Measurements from ENCODE around the gene RFX1.

RFX1 gene

DNA sequence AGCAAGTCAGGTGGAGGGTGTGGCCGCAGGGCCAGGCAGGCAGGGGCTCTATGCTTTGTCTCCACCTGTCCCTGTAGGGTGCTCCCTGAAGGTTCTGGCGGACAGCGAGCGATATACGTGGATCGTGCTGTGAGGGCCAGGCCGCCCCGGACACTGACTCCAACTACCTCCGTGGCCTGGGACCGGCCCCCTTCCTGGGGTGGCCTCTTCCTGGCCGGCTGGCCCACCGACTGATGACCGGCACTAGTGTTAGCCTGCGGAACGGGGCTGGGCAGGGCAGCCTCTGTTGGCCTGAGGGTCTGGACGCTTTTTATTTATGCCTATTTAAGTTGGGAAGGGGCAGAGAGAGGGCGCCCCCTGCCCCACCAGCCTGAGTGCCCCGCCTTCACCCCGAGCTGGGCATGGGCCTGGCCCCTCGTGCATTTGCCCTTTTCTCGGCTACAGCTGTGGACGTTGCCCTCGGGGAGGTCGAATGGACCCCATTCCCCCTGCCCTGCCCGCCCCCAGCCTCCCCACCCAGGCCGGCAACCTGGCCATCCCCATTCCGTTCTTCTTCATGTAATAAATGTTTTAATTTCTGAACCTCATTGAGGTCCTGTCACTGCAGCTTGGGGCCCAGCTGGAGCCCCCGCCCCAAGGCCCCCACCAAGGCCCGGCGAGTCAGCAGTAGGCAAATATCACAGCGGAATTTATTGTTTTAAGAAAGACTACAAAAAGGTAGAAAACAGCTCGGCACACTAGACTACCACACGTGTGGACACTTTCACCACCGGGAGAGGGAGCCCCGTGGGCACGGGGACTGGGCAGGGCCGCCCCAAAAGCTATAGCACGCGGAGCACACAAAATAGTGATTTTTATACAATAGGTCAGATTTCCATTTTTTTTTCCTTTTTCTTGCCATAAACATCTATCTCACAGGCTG lies 45.0 kb downstream of the RFX1 start:
- no peak for DNase-seq

DNA sequence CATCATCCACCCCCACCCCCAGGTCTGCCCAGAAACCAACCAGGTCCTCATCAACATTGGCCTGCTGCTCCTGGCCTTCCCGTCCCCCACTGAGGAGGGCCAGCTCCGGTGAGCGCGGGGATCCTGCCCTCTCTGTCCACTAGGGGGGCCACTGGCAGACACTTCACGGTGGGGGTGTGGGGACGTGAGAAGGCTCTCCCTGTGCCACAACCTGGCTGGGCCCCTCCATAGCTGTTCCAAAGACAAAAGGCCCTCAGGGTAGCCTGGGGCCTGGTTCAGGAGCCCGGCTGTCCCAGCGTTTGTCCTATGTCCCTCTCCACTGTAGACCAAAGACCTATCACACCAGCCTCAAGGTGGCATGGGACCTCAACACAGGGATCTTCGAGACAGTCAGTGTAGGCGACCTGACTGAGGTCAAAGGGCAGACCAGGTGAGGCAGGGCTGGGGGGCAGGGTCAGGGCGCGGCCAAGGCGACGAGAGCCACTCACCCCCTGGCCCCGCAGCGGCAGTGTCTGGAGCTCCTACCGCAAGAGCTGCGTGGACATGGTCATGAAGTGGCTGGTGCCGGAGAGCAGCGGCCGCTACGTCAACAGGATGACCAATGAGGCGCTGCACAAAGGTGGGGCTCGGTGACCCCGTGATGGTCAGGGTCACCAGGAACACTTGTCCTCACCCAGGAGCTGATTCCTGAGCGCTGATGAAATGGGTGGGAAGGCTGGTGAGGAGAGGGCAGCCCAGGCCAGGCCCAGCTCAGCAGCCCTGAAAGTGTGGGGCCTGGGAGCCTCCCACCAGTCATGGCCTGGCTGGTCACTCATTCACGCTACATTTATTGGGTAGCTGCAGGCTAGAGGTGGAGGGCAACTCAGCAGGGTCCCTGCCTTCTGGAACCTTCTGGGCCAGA lies 45.9 kb downstream of the RFX1 start:
- DNase-seq, result no peak

DNA sequence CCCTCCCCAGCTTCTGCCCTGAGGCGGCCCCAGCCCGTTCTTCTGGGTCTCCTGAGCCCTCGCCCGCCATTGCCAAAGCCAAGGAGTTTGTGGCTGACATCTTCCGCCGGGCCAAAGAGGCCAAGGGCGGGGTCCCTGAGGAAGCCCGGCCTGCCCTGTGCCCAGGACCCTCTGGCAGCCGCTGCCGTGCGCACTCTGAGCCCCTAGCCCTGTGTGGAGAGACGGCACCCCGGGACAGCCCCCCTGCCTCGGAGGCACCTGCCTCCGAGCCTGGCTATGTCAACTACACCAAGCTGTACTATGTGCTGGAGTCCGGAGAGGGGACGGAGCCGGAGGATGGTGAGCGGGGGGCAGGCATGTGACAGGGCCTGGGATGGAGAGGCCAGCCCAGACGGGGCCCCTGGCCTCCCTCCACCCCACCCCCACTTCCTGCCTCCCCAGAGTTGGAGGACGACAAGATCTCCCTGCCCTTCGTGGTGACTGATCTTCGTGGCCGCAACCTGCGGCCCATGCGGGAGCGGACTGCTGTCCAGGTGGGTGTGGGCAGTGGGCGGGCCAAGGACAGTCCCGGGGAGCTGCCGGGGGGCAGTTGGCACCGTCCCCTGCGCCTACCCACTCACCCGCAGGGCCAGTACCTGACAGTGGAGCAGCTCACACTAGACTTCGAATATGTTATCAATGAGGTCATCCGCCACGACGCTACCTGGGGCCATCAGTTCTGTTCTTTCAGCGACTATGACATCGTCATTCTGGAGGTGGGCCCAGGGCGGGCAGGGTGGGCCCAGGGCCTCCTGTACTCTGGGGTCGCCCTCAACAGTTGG lies 46.8 kb downstream of the RFX1 start:
- no peak for DNase-seq

DNA sequence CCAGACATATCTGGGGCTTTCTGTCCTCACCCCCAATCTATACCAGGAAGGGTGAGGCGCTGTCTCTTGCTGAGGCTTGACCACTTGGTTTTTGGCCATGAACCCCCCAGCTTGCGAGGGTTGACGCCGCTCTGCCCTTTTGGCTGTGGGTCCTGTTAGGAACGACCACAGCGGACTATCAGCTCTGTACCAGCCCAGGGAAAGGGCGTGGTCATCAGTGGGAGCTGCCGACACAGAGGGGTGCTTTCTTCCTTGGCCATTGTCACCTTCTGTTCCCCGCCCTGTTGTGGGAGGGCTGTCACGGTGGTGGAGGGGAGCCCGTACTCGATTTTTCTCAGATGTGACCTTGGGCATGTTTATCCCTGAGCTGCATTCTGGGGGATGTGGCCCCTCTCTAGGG lies 48.1 kb downstream of the RFX1 start:
- no peak for DNase-seq

DNA sequence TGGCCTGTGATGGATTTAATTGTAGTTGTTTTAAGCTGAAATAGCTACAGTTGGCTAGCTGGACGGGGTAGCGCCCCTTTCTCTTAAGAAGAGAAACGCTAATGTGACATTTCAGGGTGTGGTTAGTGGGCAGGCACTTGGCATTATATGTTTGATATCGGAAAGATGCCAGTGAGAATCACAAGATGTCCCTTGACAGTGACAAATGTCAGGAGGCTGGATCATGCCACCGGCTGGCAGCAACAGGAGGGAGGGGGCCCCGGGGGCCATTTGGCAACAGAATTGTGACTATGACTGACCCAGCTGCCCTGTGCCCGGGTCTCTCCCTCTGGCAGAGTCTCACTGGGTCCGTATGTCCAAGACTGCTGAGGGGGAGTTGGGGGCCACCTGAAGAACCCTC lies 49.1 kb downstream of the RFX1 start:
- no peak for DNase-seq

DNA sequence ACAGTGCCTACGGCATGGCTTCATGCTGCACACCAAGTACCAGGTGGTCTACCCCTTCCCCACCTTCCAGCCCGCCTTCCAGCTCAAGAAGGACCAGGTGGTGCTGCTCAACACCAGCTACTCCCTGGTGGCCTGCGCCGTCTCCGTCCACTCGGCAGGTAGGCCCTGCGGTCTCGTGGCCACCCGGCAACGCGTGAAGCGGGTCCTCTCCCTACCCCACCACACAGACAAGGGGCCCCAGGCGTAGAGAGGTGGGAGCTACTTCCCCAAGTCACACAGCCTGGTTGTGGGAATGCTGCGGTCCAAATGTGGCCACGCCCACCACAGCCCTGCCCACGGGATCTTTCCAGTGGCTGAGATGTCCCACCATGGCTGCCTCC lies 49.8 kb downstream of the RFX1 start:
- DNase-seq, result no peak

DNA sequence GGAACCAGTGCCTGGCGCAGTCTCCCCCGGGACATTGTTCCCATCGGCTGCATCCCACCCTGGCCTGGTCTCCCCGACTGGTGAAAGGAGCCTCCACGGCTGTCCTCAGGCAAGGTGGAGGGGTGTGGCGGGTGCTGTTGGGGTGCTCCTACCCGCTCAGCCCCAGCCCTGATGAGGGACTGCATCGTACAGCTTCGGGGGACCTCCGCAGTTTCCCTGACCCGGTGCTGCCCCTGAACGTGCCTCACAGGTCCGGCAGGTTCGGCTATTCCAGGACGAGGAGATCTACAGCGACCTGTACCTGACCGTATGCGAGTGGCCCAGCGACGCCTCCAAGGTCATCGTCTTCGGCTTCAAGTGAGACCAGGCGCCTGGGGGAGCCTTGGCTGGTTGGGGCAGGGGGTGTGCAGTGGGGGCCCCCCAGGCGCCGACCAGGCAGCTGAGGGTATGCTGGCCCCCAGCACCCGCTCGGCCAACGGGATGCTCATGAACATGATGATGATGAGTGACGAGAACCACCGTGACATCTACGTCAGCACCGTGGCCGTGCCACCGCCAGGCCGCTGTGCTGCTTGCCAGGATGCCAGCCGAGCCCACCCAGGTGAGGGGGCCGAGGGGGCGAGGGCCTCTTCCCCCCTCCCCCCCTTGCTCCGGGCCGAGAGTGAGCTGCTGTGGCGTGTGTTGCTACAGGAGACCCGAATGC lies 50.3 kb downstream of the RFX1 start:
- no peak for DNase-seq

DNA sequence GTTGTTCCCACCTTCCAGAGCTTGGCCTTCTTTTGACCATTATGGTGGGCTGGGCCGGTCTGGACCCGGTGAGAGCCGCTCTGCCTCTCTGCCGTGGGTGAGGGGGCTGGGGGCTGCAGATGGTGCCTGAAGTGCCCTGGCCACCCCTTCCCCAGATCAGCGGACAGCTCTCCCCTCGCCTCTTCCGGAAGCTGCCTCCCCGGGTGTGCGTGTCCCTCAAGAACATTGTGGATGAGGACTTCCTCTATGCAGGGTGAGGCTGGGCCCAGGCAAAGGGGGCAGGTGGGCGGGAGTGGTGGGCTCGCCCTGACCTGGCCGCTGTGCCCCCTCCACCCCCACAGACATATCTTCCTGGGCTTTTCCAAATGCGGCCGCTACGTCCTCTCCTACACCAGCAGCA lies 51.9 kb downstream of the RFX1 start:
- no peak for DNase-seq

DNA sequence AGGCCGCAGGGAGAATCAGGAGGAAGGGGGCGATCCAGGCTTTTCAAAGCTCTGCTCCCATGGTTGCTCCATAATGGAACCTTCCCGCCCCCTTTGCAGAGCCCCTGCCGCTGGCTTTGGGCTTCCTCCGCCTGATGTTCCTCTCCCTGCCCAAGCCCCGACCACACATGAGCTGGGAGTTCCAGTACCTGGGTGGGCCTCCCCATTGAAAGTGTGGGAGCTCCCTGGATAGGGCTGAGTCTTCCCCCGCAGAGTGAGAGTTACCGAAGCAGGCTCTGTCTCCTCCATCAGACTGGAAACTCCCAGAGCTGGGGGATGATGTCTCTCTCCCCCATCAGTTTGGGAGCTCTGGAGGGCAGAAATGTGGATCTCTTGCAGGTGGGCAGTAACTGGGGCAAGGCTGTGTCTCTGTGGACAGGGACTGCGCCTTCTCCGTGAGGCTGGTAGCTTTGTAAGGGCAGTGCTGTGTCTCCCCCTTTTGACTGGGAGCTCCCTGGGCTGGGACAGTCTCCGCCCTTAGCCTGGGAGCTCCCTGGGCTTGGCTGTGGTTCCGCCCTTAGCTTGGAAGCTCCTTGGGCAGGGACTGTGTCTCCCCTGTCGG lies 53.1 kb downstream of the RFX1 start:
- peak; percentile 57 for DNase-seq

DNA sequence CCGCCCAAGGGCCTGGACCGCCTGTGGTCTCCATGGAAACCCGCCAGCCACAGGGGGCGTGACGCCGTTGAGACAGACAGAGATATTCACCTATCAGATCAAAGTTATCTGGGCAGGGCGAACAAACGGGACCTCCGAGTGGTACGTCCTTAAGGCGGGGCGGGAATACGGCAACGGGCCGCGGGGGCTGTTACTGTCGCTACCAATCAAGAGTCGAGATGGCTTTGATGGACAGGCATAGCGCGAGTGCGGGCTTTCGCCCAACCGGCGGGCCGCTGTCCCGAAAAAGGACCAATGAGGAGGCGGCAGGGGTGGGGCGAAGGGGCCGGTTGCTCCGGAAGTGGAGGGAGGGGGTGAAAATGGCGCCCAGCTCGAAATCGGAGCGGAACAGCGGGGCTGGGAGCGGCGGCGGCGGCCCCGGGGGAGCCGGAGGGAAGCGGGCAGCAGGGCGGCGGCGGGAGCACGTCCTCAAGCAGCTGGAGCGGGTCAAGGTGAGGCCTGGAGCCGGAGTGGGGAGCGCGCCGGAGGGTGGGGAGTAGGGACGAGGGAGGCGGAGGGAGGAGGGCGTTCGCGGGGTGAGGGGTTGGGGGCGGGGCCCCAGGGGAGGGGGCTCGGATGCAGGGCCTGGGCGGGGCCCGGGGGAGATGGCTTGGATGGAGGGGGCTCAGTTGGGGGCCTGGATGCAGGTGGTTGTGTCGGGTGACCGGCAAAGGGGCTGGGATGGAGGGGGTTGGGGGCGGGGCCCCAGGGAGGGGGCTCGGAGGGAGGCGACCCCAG lies 53.8 kb downstream of the RFX1 start, which contains the start of gene DCAF15:
DCAF15 (plus strand) TSS at position 356 of the 777 bp plus-strand sequence; CDS start at position 360, 4 bp downstream.
- DNase-seq, result peak; percentile 100

DNA sequence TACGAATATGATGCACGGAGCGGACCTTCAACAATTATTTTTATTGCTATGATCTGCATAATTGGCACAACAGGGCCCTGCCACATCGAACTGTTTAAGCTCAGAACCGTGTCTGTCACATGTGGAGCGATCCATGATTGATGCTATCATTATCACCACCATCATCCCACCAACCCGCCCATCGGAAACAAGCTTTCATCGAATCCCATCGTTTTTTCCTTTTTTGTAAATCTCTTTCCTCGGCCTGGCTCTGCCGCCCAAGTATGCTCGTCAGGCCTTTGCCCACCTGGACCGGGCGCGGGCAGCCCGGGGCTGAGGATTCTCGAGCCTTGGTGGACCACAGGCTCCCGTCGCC lies 54.3 kb downstream of the RFX1 start:
- DNase-seq, result no peak

DNA sequence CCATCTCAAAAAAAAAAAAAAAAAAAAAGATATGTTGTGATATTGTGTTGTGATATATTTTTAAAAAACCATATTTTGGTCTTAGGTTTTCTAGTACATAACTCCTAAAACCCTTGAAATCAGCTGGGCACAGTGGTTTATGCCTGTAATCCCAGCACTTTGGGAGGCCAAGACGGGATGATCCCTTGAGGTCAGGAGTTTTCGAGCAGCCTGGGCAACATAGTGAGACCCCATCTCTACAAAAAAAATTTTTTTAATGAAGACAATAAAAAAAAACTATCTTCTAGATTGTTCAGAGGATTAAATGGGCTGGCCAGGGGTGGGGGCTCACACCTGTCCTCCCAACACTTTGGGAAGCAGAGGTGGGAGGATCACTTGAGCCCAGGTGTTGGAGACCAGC lies 55.1 kb downstream of the RFX1 start:
- no peak for DNase-seq

DNA sequence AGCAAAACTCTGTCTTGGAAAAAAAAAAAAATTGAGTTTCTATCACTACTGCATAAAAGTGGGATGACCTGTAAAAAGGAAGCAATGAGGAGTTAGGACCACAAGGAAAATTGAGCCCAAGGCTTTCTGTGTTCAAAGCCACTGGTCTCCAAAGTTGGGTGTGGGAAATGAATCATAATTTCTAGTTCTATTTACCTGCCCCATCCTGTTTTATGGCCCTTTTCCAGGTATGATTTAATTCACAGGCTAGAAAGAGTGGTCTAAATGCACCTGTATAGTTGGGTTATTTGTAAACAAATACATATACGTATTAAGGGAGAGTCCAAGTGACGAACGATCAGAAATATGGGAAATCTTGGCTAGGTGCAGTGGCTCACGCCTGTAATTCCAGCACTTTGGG lies 59.7 kb downstream of the RFX1 start:
- no peak for DNase-seq

DNA sequence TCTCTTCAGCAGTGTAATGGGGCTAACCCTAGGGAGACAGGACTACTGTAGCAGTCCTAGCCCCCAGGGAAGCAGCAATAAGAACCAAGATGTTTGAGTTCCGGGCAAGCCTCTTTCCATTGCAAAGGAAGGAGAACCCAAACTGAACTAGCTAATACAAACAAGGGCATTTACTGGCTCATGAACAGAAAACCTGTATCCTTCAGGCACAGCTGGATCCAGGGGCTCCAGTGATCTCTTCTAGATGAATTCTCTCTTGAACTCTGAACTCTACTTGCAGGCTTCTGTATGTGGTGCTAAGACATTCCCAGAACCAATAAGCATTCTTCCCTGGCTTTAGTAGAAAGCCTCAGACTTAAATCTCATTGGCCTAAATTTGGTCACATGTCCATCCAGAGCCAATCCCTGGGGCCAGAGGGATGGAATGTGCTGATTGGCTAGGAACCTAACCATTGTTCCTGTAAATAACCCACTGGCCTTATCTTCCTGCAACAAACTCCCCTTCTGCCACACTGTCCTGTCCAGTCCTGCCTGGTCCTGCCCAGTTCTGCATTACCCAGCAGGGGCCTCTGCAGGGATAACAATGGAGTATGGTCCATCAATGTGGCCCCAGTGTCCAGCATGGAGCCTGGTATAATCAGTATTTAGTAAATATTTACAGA lies 64.0 kb downstream of the RFX1 start:
- DNase-seq, result no peak

DNA sequence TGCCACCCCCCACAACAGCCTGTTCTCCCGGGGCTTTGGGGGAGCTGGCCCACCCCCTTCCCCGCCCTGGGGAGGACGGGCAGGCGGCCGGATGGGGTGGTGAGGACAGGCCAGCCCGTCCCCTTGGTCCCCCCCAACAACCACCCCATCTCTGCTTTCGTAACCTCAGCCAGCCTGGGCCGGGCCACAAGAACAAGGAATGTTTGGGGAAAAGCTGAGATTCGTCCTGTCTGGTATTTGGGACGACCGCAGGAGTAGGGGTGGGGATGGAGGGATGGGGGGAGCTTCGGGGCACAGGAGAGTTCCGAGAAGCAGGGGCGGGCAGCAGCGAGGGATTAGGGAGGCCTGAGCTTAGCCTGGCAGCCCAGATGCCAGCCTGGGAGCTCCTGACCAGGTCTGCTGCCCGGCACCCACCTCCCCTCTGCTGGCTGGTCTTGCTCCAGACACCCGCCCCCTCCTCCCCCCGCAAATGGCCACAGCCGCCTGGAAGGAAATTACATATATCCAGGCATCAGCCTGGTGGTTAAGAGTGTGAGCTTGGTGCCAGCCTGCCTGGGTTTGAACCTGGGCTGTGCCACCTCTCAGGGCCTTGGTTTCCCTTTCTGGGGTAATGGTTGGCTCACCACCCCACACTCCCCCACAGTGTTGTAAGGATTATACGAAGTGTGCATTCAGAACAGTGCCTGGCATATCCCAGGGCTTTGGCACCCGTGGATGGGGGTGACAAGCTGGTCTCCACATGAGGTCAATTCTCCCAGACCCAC lies 67.6 kb downstream of the RFX1 start, which contains the start of gene PODNL1:
PODNL1 (minus strand) TSS at position 117 of the 764 bp plus-strand sequence. CDS start 236 bp downstream, outside the sequence.
- peak; percentile 91 for DNase-seq

DNA sequence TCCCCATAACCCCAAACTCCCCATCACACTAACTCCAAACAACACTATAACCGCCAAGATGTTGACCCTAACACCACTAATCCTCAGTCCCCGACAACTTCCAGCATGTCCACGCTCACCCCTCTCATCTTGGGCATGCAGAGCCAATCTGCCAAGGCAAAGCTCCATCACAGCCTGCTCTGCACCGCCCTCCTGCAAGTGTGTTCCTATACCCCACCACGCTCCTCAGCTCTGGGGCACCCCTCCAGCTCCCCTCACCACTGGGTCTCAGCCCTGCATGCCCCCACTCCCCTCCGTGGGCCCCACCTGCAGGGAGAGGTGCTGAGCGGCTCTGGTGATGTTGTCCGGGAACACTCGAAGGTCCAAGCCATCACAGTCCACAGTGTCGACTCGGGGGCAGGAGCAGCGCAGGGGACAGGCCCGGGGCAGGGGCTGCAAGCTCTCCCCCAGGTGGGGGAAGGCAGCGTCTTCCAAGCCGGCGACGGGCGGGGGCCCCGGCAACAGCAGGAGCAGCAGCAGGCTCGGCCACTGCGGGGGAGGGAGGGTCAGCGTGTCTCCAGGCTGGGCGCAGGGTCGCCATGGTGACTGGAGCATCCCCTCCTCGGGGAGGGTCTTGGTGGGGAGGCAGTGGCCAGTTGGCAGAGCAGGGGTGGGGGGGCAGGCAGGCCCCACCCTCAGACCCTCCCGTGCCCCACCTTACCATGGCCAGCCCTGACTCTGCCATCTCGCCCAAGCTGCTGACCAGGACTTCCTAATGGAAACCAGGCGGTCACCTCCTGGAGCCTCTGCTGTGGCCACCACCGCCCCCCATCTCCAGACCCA lies 68.4 kb downstream of the RFX1 start:
- no peak for DNase-seq

DNA sequence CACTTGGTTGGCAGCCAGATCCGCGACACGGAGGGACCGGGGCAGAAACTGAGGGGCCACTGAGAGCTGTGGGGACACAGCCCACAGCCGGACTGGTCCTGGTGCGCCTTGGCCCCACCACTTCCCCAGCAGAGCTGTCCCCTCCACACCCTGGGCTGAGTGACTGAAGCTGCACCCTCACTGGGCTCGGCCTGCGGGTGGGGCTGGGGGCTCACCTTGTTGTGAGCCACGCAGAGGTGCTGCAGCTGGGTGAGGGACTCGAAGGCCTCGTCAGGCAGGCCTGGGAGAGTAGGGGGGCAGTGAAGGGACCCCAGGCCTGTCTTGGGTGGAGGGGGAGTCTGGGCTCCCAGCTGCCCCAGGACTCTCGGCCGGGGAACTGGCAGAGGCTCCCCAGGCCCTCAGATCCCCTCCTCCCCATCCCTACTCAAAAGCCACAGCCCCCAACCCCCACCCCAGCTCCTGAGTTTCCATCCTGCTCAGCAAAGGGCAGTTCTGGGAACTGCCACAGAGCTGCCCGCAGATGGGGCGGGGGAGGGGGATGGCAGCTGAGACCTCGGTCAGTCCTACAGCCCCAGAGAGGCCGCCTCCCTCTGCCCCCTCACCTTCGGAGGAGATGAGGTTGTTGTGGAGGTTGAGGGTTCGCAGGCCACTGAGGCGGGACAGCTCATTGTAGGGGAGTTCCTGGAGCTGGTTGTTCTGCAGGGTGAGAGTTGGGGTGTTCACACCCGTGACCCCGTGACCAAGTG lies 70.2 kb downstream of the RFX1 start:
- DNase-seq, result no peak

DNA sequence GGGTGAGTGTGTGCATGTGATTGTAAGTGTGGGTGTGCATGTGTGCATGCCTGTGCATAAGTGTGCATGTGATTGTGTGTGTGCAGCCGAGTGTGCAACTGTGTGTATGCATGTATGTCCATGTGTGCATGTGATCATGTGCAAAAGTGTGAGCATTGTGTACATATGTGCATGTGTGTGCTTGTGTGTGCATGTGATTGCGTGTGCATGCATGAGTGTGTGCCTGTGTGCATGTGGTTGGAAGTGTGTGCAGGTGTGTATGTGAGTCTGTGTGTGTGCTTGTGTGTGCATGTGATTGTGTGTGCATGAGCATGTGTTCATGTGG lies 71.4 kb downstream of the RFX1 start:
- DNase-seq, result no peak

Data from fibroblast of skin of right biceps (primary cell).